Fibroblast of the aortic adventitia (primary cell): Measurements from ENCODE around the gene HSPA12A. TPM values are rescaled to one million over a fixed set of nuclear protein-coding genes. Genes with fewer than 3 reads are reported as not detected.

Experiments
- DNase-seq: peaks from one replicate; pipeline ENCODE4 v3.0.0-alpha.2; 2010; ENCODE audit warnings: low read depth
- H3K4me3 ChIP-seq: 2 replicates; pipeline ENCODE4 v1.5.1; 2011; ENCODE audit warnings: low read depth, mild to moderate bottlenecking, control low read depth, low read length, moderate library complexity
- CTCF ChIP-seq: IDR thresholded peaks from 2 replicates; pipeline ENCODE4 v1.5.1; 2011; ENCODE audit warnings: mild to moderate bottlenecking, low read length, control low read depth, inconsistent platforms; ENCODE audit not compliant: insufficient read depth
- total RNA-seq: library from RNA; depleted of rRNA; stranded (reverse); fragments of >200 nt; gene quantifications from 2 replicates; pipeline ENCODE4 v1.2.3, GENCODE V29; 2012; ENCODE audit warnings: low replicate concordance

Gene HSPA12A
- total RNA-seq, 1 donor, result 10.3 TPM

- DNase-seq, result no peak
- H3K4me3 ChIP-seq, result no peak overlapping the region
- no peak for TF ChIP-seq CTCF
Measured at GRCh38 chr10:116694243-116694926, 48.0 kb downstream of the HSPA12A start.

- no peak overlapping the region for H3K4me3 ChIP-seq
- no peak for TF ChIP-seq CTCF
- no peak for DNase-seq
Measured at GRCh38 chr10:116692225-116692624, 50.1 kb downstream of the HSPA12A start.

GRCh38 chr10:116691635-116692034, 50.7 kb downstream of the HSPA12A start:
- no peak overlapping the region for H3K4me3 ChIP-seq
- no peak for TF ChIP-seq CTCF
- no peak for DNase-seq

GRCh38 chr10:116690356-116691322, 51.7 kb downstream of the HSPA12A start:
- peak; percentile 20 for DNase-seq
- TF ChIP-seq CTCF, result peak; percentile 12

GRCh38 chr10:116689744-116690143, 52.6 kb downstream of the HSPA12A start:
- TF ChIP-seq CTCF, result no peak

More at GRCh38 chr10:116690356-116691322, 51.7 kb downstream of the HSPA12A start:
- H3K4me3 ChIP-seq, result no peak overlapping the region

GRCh38 chr10:116688741-116689495, 53.4 kb downstream of the HSPA12A start:
- H3K4me3 ChIP-seq, result no peak overlapping the region
- no peak for TF ChIP-seq CTCF
- DNase-seq, result no peak

More at GRCh38 chr10:116689744-116690143, 52.6 kb downstream of the HSPA12A start:
- H3K4me3 ChIP-seq, result no peak overlapping the region
- DNase-seq, result no peak
